KMS-11 (cell line): ENCODE data around the gene FOXP1.

Experiments
- H2AFZ ChIP-seq: fragments of 200-600 bp; sonication (generic); 2 replicates; pipeline ENCODE4 v1.6.1; 2016; ENCODE audit warnings: antibody characterized with exemption, mixed run types, low read depth
- H3K27ac ChIP-seq: fragments of 200-600 bp; sonication (generic); 2 replicates; pipeline ENCODE4 v1.6.1; 2016; ENCODE audit warnings: mild to moderate bottlenecking, mixed run types
- H3K27me3 ChIP-seq: fragments of 200-600 bp; sonication (generic); 2 replicates; pipeline ENCODE4 v1.6.1; 2017; ENCODE audit warnings: mild to moderate bottlenecking, low read depth, mixed run types, moderate library complexity; ENCODE audit not compliant: insufficient read depth
- H3K36me3 ChIP-seq: fragments of 200-600 bp; sonication (generic); 2 replicates; pipeline ENCODE4 v1.6.1; 2017; ENCODE audit warnings: mild to moderate bottlenecking, mixed run types; ENCODE audit not compliant: insufficient read depth
- H3K4me1 ChIP-seq: fragments of 200-600 bp; sonication (generic); 2 replicates; pipeline ENCODE4 v1.6.1; 2016; ENCODE audit warnings: mild to moderate bottlenecking, low read depth, mixed run types; ENCODE audit not compliant: poor library complexity, severe bottlenecking
- H3K4me2 ChIP-seq: fragments of 200-600 bp; sonication (generic); 2 replicates; pipeline ENCODE4 v1.7.0; 2016; ENCODE audit warnings: mild to moderate bottlenecking, mixed run types
- H3K4me3 ChIP-seq: fragments of 200-600 bp; sonication (generic); IDR thresholded peaks from 2 replicates; pipeline ENCODE4 v1.6.1; 2017; ENCODE audit warnings: low read depth, low read length, mixed read lengths; ENCODE audit not compliant: insufficient read depth
- H3K79me2 ChIP-seq: fragments of 200-600 bp; sonication (generic); 2 replicates; pipeline ENCODE4 v1.6.1; 2016; ENCODE audit warnings: low read depth, mixed run types; ENCODE audit not compliant: insufficient read depth
- H3K9ac ChIP-seq: fragments of 200-600 bp; sonication (generic); 2 replicates; pipeline ENCODE4 v1.6.1; 2016; ENCODE audit warnings: mild to moderate bottlenecking, mixed run types
- H4K20me1 ChIP-seq: fragments of 200-600 bp; sonication (generic); 2 replicates; pipeline ENCODE4 v1.6.1; 2016; ENCODE audit warnings: mild to moderate bottlenecking, mixed run types; ENCODE audit not compliant: insufficient read depth
- CTCF ChIP-seq: fragments of 200-600 bp; sonication (generic); conservative IDR thresholded peaks from 2 replicates; pipeline ENCODE4 v1.6.1; 2017; ENCODE audit warnings: low read depth, mild to moderate bottlenecking, antibody characterized with exemption, low read length, moderate library complexity, mixed read lengths

The FOXP1 gene

DNA sequence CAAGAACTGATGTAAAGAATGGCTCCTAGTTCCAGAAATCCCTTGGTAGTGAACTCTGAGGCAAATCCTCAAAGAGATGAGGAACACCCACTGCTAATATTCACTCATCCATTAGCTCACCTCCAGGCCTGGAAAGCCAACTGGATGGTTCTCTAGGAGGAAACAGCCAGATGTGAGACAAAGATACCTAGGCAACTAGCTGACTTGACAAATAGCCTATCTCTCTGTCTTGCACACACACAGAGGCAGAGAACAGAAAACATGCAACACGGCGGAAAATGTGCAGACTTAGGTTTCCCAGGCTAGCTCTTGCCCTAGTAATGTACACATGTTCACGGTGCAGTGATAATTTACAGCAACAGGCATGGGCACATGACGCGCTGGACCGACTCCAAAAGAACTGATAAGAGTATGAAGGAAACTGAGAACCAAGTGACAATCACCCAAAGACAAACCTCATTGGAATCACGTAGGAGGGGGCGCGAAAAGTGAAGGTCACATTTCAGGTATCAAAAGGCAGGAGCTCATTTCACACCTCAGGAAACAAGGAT lies 318.1 kb downstream of the FOXP1 start:
- H3K79me2 ChIP-seq, result no peaks in the 10 kb centered on the region
- peaks cover 6% of the 10 kb centered on the region for H3K4me1 ChIP-seq
- no peak overlapping the region for H3K27ac ChIP-seq
- H3K4me2 ChIP-seq, result no peak overlapping the region
- H3K36me3 ChIP-seq, result no peaks in the 10 kb centered on the region
- no peaks in the 10 kb centered on the region for H3K27me3 ChIP-seq
- H3K4me3 ChIP-seq, result no peak overlapping the region
- H2AFZ ChIP-seq, result no peak overlapping the region
- no peak overlapping the region for H3K9ac ChIP-seq
- no peak for TF ChIP-seq CTCF
- no peaks in the 10 kb centered on the region for H4K20me1 ChIP-seq

- Histone ChIP-seq H3K27ac (no peak overlapping the region), H3K36me3 (no peaks in the 10 kb centered on the region), H3K4me2 (no peak overlapping the region), H3K9ac (no peak overlapping the region), H3K4me1 (peaks cover 6% of the 10 kb centered on the region), H3K4me3 (no peak overlapping the region), H3K79me2 (no peaks in the 10 kb centered on the region), H4K20me1 (no peaks in the 10 kb centered on the region), H3K27me3 (no peaks in the 10 kb centered on the region), H2AFZ (no peak overlapping the region)
- no peak for TF ChIP-seq CTCF
Observed at GRCh38 chr3:71264840-71265239, 318.7 kb downstream of the FOXP1 start.

DNA sequence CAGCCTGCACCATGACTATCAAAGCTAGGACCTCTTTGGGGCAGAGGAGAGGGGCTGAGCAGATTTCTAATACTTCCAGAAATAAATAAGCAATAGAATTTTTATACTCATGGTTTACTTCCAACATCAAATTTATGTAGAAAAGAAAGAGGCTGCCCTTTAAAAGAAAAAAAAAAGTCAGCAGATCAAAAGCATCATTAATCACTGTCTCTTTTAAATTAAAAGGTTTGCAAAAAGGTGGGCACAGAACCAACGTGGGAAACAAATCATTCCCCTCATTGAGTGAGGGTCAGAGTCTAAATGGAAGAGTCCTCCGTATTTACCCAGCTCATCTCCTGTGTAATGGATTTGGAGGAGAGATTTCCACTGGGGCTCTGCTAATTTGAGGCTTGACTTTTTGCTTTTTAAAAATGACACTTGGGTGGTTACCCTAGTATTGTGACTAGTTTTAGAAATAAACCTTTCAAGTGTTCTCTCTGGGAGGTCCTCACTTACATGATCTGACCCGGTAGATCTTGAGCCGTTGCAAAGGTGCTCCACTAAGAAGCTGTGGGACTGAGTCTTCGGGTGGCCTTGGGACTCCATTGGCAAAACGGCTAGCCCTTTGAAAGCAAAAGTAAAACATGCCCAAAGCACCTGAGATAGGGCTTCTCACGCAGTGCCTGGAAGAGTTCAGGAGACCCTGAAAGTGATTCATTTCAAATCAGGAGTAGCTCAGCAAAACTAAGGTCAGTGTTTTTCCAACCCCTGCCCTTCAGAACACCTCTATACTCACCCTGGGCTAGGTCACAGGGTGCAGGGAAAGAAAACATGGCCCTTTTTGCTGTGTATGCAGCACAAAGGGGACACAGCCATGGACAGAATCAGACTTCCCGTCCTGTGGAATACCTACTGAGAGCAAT lies 320.9 kb downstream of the FOXP1 start:
- Histone ChIP-seq H4K20me1 (no peaks in the 10 kb centered on the region), H3K4me1 (peaks cover 6% of the 10 kb centered on the region), H3K79me2 (no peaks in the 10 kb centered on the region), H3K36me3 (no peaks in the 10 kb centered on the region), H3K27ac (peak overlapping the region; percentile 26; the same call in 1 of the 2 replicates), H3K27me3 (no peaks in the 10 kb centered on the region), H3K9ac (peak overlapping the region; percentile 25; the same call in 1 of the 2 replicates), H3K4me2 (peak overlapping the region; percentile 36), H2AFZ (peak overlapping the region; percentile 59; the same call in 1 of the 2 replicates), H3K4me3 (no peak overlapping the region)
- TF ChIP-seq CTCF, result no peak

GRCh38 chr3:71260782-71261181 lies 322.7 kb downstream of the FOXP1 start:
- no peaks in the 10 kb centered on the region for H4K20me1 ChIP-seq
- H2AFZ ChIP-seq, result no peak overlapping the region
- no peak overlapping the region for H3K4me2 ChIP-seq
- no peak overlapping the region for H3K27ac ChIP-seq
- H3K79me2 ChIP-seq, result no peaks in the 10 kb centered on the region
- H3K36me3 ChIP-seq, result no peaks in the 10 kb centered on the region
- H3K9ac ChIP-seq, result no peak overlapping the region
- no peak overlapping the region for H3K4me3 ChIP-seq
- no peaks in the 10 kb centered on the region for H3K27me3 ChIP-seq
- peaks cover 6% of the 10 kb centered on the region for H3K4me1 ChIP-seq
- TF ChIP-seq CTCF, result no peak
